SU-DHL-6 (cell line): Measurements from ENCODE around the gene HPX.

Experiments
- CTCF ChIP-seq: fragments of 200-600 bp; sonication (generic); IDR thresholded peaks from one replicate; pipeline ENCODE4 v1.5.1; 2017; ENCODE audit warnings: antibody characterized with exemption, mild to moderate bottlenecking, low read length, moderate library complexity; ENCODE audit not compliant: insufficient read depth, poor library complexity, severe bottlenecking
- EZH2phosphoT487 ChIP-seq: fragments of 200-600 bp; sonication (generic), shearing (Covaris generic); conservative IDR thresholded peaks from 2 replicates; pipeline ENCODE4 v1.6.1; 2018; ENCODE audit warnings: mild to moderate bottlenecking, antibody characterized with exemption, low read length, moderate library complexity, mixed read lengths

GRCh38 chr11:6488821-6489220 lies 48.0 kb upstream of the HPX start:
- TF ChIP-seq CTCF (no peak), EZH2phosphoT487 (no peak)
